NCI-H2081 treated with DMSO at 0.1 percent for 48 hours (cell line): ENCODE measurements around the gene KRT78.

Source experiments
- DNase-seq: peaks from one replicate; lab custom pipeline; 2025; lab: John Stamatoyannopoulos, UW

Gene KRT78

GRCh38 chr12:52812073-52812400 is 36.8 kb downstream of the KRT78 start:
- no peak for DNase-seq

GRCh38 chr12:52811191-52812072 is 37.4 kb downstream of the KRT78 start:
- DNase-seq = no peak

- DNase-seq = no peak
Observed at GRCh38 chr12:52810554-52810953, 38.2 kb downstream of the KRT78 start.

DNA sequence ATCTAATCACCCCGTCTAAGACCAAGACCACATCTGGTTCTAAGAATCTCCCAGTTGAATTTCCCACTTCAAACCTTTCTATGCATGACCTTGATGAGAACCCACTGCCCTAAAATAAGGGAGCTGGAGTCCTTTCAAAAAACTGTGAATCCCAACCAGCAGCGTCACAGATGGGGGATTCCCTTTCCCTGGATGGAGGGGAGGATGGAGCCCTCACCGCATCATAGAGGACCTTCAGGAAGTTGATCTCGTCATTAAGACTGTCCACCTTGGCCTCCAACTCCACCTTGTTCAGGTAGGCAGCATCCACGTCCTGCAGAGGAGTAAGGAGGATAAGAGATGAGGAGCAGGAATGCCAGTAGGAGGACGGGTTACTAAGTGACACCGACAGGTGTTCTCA is 39.6 kb downstream of the KRT78 start:
- DNase-seq = no peak

DNA sequence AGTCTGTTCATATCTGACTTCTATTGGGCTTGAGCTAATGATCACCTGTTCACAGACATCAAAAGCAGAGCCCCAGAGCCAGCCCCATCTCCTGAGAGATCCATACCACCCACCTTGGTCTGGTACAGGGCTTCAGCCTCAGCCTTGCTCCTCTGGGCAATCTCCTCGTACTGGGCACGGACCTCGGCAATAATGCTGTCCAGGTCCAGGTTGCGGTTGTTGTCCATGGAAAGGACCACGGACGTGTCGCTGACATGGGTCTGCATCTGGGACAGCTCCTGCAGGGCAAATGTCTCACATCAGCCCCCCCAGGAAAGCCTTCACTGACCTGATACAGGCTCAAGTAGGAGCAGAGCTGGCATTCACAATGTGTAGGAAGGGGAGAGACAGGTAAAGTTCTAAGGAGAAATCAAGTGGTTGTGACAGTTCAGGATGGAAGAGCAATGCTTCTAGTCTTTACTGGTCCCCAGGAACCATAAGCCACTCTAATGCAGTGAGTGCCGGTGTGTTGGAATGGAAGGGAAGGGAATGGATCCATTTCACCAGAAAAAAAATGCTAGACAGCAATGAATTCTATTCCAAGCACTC is 40.1 kb downstream of the KRT78 start:
- DNase-seq = no peak

DNA sequence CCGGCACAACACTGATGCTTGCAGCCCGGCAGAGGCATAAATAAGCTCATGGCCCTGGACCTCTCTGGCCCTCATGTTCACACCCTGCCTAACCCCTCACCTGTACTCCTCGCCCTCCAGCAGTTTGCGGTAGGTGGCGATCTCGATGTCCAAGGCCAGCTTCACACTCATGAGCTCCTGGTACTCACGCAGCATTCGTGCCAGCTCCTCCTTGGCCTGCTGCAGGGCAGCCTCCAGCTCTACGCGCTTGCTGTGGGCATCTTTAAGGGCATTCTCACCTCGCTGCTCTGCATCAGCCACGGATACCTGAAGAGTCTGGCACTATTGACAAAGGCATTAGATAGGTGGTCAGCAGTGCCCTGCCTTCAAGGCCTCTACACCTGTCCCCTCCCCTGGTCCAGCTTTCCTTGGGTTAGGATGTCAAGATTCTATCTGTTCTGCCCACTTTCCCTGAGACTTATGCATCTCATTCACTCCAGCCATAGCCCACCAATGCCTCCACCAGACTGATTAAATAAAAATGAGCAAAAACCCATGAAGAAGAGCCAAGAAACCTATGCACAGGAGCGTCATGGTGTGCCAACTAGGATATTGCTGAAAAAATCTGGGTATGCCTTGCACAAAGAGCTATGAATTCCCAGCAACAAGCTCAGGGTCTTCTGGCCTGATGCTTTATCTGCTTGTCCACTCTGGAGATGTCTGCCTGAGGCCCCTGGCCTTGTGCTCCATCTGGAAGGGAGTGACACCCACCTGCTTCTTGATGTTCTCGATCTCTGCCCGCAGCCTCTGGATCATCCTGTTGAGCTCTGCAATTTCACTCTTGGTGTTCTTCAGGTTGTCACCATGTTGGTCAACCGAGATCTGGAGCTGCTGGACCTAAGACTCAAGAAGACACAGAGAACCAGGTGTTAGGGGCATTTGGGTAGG is 41.0 kb downstream of the KRT78 start:
- DNase-seq = no peak

- no peak for DNase-seq
Observed at GRCh38 chr12:52806821-52807543, 41.8 kb downstream of the KRT78 start.

- no peak for DNase-seq
Observed at GRCh38 chr12:52806169-52806811, 42.5 kb downstream of the KRT78 start.

- DNase-seq = no peak
Observed at GRCh38 chr12:52805739-52806138, 43.1 kb downstream of the KRT78 start.

- no peak for DNase-seq
Observed at GRCh38 chr12:52805000-52805399, 43.8 kb downstream of the KRT78 start.

DNA sequence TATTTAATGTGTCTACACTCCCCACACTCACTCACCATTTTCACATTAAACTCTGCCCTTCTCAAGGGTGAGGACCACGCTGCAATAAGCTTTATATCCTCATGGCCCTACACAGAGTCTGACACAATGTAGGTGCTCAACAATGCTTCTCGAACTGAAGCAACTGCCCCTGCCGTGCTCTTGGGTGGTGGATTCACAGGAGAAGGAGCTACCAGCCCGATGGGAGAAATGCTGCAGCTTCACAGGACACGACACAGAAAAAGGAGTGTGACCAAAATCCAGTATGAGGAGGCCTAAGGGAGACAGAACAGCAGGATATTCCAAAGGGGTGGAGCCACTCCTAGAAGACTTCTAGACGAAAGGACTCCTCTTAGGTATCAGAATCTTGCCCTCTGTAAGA is 46.4 kb downstream of the KRT78 start:
- DNase-seq = no peak

DNA sequence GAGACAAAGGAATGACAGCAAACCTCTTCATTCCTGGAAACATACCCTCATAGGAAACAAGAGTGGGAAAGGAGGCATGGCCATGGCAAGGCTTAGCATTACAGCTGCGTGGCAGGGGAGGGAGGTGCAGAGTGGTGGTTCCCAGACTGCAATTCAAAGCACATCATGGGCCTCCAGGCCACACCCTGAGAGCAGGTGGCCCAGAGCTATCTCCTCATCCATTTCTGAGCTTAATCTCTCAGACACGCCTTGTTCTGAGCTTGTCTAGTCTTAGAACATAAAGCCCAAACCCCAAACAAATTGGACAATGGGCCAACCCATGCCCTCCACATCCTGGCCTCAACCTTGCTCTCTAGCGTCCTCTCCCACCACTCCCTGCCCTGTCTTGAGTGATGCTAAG is 47.0 kb downstream of the KRT78 start:
- no peak for DNase-seq

- no peak for DNase-seq
Observed at GRCh38 chr12:52800259-52800917, 48.4 kb downstream of the KRT78 start.

GRCh38 chr12:52799505-52800211 is 49.1 kb downstream of the KRT78 start:
- DNase-seq = no peak

DNA sequence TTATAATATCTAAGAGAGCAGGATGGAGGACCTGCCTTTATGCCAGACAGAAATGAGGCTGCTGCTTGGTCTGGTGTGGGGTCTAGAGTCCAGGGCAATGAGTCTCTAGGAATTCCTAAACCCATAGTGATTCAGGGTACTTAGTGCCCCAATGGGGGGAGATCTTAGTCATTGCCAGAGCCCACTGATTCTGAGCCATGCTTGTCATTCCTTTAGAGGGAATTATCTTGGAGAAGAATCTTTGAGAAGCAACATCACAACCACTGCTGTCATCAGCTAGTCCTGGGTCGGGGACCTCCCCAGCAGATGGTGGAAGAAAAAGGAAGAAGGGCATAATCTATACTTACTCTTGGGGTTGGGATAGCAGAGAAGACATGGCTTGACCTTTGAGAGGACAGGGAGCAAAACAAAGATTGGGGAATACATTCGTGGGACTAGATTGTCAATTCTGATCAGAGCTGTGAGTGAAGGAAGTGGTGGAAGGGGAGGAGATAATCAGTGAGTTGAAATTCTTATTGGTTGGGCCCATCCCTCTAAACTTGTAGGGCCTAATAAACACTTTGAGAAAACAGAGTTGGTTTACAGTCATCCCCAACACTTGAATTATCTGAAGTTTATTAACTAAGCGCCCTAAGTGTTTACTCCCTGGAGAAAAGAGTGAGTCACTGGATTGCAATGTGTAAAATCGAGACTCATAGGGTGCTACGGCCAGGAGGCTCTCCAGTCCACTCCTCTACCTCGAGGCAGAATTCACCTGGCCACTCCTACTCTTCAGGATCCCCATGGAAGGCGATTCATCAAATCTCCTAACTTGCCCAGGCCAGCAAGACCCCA is 49.9 kb downstream of the KRT78 start:
- DNase-seq = no peak

GRCh38 chr12:52798003-52798670 is 50.7 kb downstream of the KRT78 start:
- DNase-seq = no peak

- no peak for DNase-seq
Observed at GRCh38 chr12:52797529-52797894, 51.3 kb downstream of the KRT78 start.

DNA sequence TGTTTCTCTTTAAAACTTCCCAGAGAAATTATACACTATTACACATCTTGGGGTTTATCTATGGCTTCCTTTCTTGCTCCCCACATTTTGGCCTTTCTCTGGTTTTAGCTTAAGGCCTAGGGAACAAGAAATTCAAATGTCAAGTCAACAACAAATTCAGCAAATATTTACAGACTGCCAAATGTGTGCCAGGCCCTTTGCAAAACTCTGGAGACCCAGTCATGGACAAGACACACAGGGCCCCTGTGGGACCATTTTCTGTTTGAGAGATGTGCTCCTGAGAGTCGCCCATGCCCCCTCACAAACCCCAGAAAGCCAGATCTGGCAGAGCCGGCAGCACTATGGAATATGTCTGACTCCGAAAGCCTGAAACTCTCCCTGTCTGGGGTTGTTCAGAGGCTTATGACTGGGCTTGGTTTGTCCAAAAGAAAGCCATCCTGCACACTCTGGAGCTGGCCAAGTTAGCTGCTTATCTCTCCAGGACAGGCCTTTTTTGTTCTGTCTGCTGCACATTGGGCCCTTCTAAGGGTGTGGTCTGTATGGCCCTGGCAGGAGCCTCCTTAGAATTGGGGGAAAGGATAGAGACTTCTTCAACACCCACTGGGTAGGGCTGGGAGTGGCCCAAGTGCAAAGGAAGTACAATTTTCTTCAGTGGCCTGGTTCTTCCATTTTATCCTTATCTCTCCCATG is 51.8 kb downstream of the KRT78 start:
- DNase-seq = no peak
